Measurements from ENCODE around the gene CDHR3.

CDHR3 gene

DNA sequence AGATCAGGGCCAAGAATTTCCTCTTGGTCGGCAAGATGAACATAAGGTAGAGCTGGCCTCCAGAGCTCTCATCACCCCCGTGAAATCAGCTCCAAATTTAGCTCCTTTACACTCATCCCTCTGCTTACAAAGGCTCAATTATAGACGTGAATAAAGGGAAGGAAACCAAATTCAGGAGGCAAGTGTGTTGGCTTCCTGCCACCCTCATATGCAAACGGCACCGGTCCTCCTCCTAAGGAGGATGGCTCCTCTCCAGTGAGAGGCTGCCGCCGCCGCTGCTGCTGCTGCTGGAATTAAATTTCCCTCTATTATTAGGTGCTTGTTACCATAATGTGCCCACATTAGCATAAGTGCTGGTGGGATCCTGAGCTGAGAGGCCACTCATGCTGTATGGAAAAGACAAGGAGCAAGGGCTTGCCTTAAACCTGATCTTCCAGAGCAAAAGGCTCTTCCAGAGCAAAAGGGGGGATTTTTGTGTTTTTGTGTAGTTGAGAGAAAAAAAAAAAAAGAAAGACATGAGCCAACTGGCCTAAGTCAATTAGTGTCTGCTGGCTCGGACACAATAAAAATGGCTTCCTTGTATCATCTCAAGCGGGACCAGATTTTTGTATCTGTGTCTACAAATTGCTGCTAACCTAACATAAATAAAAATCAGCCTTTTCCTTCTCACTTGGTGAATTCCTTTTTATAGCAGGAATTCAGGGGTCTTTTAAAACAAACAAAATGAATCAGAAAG lies 68.4 kb downstream of the CDHR3 start:
- no peak overlapping the region for H3K4me3 ChIP-seq (replicated peaks; ENCODE audit: low read depth, low read length)
- TF ChIP-seq, protein P1, sequence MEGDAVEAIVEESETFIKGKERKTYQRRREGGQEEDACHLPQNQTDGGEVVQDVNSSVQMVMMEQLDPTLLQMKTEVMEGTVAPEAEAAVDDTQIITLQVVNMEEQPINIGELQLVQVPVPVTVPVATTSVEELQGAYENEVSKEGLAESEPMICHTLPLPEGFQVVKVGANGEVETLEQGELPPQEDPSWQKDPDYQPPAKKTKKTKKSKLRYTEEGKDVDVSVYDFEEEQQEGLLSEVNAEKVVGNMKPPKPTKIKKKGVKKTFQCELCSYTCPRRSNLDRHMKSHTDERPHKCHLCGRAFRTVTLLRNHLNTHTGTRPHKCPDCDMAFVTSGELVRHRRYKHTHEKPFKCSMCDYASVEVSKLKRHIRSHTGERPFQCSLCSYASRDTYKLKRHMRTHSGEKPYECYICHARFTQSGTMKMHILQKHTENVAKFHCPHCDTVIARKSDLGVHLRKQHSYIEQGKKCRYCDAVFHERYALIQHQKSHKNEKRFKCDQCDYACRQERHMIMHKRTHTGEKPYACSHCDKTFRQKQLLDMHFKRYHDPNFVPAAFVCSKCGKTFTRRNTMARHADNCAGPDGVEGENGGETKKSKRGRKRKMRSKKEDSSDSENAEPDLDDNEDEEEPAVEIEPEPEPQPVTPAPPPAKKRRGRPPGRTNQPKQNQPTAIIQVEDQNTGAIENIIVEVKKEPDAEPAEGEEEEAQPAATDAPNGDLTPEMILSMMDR (IDR thresholded peaks at IDR 0.05; ENCODE audit: low read depth, low read length, missing control alignments): no peak
- DNase-seq (ENCODE audit: extremely low read depth, low read depth): no peak

DNA sequence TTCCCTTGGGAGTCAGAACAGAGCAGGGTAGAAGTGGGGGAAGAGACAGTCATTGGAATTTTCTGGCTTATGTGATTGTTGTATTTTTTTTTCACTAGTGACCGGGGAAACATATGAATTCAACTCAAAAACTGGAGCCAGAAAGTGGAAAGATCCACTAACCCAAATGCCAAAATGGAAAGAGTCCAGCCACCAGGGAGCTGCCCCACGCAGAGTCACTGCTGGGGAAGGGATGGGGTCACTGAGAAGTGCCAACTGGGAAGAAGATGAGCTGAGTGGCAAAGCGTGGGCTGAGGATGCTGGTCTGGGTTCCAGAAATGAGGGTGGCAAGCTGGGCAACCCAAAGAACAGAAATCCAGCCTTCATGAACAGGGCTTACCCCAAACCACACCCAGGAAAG lies 69.2 kb downstream of the CDHR3 start:
- DNase-seq (ENCODE audit: extremely low read depth, low read depth): no peak
- no peak overlapping the region for H3K4me3 ChIP-seq (replicated peaks; ENCODE audit: low read depth, low read length)
- TF ChIP-seq, protein P1 (IDR thresholded peaks at IDR 0.05; ENCODE audit: low read depth, low read length, missing control alignments): no peak

DNA sequence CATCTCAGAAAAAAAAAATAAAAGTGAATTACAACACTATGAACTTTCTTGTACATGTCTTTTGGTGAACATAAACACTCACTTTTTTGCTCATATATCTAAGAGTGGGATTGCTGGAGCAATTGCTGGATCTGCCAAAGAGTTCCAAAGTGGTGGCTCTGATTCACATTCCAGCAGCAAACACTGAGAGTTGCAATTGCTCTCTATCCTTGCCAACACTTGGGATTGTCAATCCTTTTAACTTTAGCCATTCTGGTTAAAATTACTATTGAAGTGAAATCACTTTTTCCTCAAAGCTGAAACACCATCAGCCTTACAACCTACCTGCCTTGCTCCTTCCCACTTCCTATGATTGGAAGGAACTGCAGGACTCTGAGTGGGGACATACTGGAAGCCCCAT lies 70.7 kb downstream of the CDHR3 start:
- no peak overlapping the region for H3K4me3 ChIP-seq (replicated peaks; ENCODE audit: low read depth, low read length)
- DNase-seq (ENCODE audit: extremely low read depth, low read depth): no peak
- TF ChIP-seq, protein P1 (IDR thresholded peaks at IDR 0.05; ENCODE audit: low read depth, low read length, missing control alignments): no peak

DNA sequence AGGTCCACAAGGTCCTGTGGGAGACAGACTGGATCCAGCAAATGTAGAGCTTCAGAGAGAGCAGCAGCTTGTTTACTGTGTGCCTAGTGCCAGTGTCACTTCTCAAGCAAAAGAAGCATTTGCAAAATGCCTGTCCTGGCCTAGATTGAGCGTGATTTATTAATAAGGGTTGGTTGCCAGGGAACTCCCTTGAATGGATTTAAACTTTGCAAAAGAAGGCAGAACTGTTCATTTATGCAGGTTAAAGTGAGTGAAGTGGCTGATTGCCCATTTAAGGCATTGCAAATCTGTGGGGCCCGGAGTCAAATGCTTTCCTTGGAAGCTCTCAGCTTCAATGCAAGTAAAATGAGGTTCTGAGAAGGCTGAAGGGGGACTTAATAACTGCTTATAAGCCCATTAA lies 71.3 kb downstream of the CDHR3 start:
- TF ChIP-seq, protein P1 (IDR thresholded peaks at IDR 0.05; ENCODE audit: low read depth, low read length, missing control alignments): no peak
- no peak for DNase-seq (ENCODE audit: extremely low read depth, low read depth)
- H3K4me3 ChIP-seq (replicated peaks; ENCODE audit: low read depth, low read length): no peak overlapping the region

DNA sequence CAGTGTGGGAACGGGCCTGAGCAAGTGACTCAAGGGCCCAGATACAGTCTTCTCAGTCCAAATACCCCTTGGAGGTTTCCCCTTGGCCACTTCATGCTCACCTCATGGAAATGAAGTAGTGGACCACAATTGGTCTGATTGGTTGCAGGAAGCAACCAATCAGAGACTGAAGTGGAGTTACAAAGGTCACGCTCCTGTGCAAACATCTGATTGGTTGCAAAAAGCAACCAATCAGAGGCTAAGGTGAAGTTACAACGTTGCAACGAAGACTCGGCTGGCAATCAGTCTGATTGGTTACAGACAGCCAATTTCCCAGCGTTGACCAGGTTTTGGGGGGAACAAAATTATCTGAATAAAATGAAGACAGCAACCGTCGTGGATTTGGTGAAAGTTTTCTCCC lies 72.5 kb downstream of the CDHR3 start:
- TF ChIP-seq, protein P1 (IDR thresholded peaks at IDR 0.05; ENCODE audit: low read depth, low read length, missing control alignments): no peak
- DNase-seq (ENCODE audit: extremely low read depth, low read depth): no peak
- no peak overlapping the region for H3K4me3 ChIP-seq (replicated peaks; ENCODE audit: low read depth, low read length)

DNA sequence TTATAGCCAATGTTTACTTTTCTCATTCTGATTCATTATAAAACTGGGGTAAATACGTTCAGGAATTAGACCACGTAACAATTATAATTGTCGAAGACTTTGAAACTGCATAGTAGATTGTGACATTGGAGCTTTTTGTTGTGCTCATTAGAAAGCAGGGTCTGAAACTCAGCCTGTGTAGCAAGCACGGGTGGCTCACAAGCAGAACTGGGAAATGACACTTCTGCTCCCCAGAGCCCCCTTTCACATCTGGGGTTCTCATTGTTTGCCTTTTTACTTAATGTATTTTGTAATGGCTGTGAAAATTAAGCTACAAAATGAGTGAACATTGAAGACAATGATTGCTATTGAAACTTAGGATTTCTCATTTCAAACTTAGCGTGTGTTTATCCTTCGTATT lies 72.9 kb downstream of the CDHR3 start:
- TF ChIP-seq, protein P1 (IDR thresholded peaks at IDR 0.05; ENCODE audit: low read depth, low read length, missing control alignments): no peak
- H3K4me3 ChIP-seq (replicated peaks; ENCODE audit: low read depth, low read length): no peak overlapping the region
- no peak for DNase-seq (ENCODE audit: extremely low read depth, low read depth)
